ENCODE measurements around the gene PDE4D.
"Not testable (repeated sequence)": the region's sequence is repeated elsewhere in the genome, so short reads cannot be mapped to it uniquely, and the experiment has no call there.

The PDE4D gene

DNA sequence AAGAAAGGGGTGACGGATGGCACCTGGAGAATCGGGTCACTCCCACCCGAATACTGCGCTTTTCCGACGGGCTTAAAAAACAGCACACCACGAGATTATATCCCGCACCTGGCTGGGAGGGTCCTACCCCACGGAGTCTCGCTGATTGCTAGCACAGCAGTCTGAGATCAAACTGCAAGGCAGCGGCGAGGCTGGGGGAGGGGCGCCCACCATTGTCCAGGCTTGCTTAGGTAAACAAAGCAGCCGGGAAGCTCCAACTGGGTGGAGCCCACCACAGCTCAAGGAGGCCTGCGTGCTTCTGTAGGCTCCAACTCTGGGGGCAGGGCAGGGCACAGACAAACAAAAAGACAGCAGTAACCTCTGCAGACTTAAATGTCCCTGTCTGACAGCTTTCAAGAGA, 498.6 kb downstream of the PDE4D start:
- DNase-seq, result not testable (repeated sequence)

DNA sequence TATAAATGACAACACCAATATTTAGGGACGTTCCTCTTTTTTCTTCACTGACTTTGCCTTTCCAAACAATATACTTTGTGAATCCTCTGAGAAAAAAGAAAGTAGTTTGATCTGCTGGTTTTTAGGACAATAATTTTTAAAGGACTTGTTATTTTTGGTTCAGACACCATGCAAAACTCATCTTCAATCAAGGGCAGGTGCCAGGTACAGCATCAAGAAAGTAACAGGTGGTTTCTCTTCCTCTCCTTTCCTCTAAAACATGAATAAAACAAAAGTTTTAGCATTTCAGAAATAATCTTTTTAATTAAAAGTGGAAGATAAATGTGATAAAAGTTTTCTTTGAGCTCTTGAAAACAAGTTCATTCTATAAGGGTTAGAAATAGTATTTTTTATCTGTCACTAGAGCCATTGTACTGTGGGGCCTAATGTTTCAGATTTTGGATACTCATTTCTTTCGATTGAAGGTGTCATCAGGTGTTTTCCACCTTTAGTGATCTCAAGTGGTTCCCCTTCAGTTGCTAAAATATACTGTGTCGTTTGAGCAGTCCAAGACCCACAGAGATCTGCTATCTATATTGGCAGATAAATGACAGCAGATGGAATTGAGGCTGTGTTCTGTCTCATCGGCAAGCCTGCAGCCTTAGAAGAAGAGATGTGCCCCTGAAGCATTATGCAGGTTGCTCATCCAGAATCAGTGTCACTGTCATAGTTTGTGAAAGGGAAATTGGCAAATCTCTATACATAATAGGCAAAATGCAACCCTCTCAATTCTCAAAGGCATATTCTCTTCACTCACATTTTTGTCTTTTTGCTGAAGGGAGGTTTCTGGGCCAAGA, 499.7 kb downstream of the PDE4D start:
- no peak for DNase-seq

DNA sequence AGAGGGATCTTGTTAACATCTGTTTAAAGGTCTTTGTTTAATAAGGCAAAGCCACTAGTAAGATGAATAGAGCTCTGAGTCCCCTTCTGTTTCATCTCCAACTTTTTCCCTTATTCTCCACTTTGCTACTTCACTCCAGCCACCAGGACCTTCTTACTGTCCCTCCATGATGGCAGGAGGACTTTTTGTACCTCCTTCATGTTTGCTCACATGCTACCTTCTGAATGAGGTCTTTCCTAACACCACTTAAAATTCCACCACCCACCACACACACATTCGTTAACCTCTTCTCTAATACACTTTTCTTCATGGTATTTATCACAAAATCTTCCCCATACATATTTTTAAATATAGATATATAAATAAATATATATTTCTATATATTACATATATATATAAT, 501.9 kb downstream of the PDE4D start:
- no peak for DNase-seq

DNA sequence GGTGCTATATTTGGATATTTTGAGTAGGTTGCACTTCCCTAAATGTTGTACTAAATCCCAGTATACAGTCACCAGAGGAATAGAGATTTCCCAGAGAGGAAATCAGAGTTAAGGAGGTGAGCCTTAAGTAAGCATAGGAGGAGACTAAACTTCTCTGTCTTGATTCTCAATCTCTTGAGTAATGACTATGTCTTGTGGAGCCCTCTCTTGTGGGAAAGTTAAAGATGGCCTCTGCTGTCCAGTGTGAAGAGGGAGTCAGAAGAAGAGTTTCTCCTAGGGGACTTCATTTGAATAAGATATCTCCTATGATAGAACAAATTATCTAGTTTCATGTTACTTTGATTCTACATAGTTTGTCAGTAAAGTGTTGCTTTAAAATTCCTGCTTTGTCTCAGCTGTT, 502.5 kb downstream of the PDE4D start:
- DNase-seq, result no peak

DNA sequence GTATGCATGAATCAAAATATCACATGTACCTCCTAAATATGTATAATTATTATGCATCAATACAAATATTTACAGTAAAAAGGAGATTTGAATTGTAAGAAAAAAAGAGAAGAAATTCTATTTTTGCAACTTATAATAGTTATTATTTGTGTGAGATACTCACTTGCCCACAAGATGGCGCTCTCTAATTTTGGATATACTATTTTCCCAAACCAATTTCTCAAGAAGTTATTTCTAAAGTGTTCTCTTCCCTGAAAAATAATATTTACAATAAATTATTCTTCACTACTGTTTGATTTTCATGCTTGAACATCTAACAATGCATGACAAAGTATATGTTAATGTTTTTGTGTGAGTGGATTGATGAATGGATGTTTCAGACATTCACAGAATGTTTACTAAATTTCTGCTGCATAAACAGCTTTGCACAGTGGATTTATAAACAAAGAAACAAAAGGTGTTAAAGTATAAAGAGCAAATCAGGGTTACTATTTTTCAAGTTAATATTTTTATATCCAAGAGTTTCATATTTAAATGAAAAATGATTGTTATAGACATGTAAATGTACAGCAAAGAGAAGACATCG, 503.4 kb downstream of the PDE4D start:
- no peak for DNase-seq

DNA sequence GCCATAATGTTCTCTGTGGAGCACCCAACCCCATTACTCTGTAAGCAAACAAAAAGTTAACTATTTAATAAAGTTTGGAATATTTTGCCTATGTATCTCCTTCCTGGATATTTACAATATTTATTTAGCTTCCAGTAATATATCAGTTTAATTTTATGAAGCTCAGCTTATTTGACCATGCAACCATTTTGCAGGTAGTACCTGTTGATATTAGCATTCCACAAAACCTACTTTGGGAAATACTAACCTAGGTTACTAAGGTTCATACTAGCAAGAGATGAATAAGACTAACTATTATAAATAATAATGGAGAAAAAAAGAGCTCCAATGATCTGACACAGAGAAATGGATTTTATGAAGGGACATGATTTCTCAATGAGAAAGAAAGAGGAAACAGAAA, 506.4 kb downstream of the PDE4D start:
- DNase-seq, result no peak

DNA sequence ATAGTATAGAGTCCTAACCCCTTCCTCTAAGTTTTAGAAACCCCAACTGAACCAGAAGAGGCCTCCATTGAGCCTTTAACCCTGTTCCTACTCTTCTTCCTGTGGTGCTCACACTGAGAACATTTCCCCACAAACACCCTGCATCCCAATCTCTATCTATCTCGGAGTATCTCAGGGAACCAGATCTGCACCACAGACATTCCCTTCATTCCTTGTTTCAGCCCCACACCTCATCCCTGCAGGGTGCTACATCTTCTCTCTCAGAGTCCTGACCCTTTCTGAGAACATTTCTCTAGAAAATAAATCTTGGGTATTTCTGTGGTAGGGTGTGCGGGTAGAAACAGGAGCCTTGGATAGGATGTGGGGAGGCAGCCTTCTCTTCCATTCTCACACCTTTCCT, 507.8 kb downstream of the PDE4D start:
- DNase-seq, result no peak

DNA sequence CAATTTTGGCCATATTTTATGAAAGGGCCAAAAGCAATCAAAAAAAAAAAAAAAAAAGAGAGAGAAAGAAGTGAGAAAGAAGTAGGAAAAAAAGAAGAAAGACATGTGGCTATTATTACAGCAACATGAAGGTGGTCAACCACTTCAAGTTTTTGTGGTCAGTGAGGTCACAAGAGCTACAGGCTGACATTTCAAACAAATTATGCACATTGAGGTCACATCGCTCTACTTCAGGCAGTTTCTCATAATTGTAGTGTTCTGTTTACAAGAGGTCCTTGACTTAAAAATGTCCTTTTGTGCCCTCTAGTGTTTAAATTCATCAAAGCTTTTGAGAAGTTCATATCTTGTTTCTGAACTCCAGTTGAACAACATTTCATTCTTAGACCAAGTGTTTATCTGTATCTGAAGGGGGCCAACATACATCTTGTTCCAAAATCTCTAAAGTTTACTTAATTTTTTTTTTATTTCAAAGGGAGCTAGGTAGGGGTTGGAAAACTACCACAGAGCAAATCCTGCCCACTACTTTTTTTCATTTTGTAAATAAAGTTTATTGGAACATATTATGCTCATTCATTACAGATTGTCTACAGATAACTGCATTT, 513.1 kb downstream of the PDE4D start:
- no peak for DNase-seq

DNA sequence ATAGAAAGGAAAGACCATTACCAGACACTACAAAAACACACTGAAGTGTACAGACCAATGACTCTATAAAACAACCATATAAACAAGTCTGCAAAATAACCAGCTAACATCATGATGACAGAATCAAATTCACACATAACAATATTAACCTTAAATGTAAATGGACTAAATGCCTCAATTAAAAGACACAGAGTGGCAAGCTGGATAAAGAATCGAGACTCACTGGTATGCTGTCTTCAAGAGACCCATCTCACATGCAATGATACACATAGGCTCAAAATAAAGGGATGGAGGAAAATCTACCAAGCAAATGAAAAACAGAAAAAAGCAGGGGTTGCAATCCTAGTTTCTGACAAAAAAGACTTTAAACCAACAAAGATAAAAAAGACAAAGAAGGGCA, 519.5 kb downstream of the PDE4D start:
- DNase-seq, result not testable (repeated sequence)

DNA sequence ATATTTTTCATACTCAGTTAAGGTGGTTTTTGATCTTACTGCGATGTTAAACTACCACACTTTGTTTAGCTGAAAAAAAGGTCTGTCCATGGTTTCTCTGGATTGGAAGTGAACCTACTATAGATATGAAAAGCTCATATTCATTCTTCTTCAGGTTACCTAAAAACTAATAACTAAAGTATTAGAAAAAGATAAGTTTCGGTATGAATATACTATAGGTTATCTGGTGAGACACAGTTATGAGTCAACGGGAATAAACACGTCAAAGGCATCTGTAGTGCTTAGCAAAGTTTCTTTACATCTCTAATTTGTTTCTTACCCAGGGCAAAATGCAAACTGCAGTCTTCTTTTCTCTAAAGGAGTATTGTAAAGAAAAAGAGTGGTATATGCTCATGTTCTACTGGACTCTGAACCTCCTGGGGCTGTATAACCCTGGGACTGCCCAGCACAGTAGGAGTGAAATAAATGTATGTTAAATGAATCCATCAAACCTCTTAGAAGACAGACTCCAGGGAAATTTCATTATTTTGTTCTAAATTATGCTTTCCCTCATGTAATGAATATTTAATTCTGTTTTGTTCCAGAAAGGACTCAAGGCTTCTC, 521.9 kb downstream of the PDE4D start:
- DNase-seq, result no peak

DNA sequence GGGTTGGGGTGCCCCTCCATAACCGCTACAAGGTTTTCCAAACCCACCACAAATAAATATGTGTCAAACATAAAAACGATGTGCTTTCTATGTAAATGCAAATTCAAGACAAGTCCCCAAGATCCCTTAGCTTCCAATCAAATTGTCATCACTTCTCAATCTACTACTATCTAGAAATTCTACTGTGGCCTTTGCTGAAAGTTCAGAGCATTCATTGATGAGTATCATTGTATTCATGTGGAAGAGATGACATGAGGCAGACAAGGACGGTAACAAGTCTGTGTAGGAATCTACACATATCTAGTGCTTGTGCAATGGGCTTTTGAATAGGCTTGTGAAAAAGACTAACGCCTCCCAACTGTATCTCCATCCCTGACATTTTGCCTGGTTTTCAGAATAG, 524.6 kb downstream of the PDE4D start:
- no peak for DNase-seq

DNA sequence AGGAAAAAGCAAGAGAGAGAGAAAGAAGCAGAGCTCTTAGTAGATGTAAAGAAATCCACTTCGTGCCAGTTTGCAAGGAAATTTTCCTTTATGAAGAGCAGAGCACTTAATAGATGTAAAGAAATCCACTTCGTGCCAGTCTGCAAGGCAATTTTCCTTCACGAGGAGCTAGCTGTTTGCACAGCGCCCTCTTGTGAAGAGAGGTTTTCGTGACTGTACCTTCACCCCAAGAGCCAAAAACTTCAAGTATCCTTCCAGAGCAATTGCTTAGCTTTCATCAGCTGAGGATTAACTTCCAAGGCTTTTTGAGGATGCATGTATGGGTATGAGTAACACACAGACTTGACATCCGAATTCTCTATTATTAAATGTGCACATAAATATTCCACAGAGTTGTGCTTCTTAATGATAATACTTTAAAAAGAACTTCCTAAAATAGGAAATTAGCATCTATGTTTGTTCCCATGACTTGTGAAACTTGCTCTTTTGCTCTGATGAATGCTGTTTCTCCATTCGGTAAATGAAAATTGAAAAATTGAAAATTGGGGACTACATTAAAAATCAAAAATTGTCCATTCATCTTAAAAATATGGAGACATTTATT, 525.6 kb downstream of the PDE4D start:
- peak; percentile 7 for DNase-seq

DNA sequence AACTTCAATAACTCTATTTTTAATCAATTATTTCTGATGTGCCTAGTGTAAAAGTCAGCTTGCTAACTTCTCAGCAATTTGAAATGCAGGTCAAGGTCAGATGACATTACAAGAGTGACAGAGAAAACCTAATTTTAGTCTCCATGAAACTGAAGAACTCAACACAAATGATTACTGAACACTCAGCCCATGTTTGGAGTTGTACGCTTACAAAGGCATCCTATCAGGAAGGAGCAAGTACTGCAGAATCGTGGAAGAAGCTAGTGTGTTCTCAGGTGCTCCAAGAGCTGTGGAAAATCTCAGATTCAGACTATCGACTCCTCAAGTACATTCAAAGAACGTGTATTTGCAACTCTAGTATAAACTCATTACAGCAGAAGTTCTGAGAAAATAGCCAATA, 526.7 kb downstream of the PDE4D start:
- DNase-seq, result no peak

DNA sequence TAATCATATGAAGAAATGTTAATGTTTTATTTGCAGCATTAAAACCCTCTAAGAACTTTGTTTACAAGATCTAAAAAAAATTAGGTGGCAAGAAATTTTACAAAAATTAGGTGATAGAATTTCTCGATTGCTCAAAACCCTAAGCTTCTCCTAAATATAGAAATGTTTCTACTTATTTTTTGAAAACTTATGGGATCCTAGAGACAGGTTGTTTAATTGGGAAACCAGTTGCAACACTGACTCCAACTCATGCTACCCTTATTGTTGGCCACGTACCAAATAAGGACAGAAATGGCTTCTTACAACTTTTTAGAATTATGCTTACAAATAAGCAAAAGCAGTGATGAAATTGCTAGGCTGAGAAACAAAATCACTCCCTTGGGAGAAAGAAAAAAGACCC, 531.1 kb downstream of the PDE4D start:
- no peak for DNase-seq

DNA sequence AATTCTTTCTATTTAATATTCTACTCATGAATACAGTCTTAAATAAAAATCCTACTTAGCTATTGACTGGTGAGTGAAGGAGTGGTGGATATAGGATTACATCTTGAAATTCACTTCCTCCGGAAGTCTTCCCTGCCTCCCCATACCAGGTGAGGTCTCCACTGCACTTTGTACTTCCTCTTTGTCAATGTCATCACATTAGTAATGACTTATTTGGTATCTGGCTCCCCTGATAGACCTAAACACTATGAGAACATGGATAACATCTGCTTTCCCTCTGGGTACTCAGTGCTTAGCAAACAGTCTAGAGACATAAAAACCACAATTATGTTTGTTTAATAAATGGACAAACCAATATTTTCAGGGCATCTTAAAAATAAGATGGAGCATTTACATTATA, 532.1 kb downstream of the PDE4D start:
- no peak for DNase-seq

DNA sequence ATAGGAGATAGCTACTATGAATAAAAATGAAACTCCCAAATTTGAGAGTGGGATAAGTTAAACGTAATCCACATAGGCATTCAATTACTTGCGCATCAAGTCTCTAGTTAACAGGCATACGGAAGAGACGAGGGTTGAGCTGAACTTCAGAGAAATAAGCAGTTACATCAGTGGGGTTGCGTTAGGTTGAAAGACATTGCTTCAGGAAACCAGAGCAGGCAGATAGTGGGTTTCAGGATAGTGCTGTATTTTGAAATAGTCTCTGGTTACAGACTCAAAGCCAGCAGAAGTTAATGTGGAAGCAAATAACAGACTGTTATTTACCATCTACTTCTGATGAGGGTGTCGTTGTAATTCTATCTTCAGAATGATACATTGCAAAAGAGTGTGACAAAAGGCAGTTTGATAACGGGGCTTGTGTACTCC, 533.4 kb downstream of the PDE4D start:
- DNase-seq, result no peak

DNA sequence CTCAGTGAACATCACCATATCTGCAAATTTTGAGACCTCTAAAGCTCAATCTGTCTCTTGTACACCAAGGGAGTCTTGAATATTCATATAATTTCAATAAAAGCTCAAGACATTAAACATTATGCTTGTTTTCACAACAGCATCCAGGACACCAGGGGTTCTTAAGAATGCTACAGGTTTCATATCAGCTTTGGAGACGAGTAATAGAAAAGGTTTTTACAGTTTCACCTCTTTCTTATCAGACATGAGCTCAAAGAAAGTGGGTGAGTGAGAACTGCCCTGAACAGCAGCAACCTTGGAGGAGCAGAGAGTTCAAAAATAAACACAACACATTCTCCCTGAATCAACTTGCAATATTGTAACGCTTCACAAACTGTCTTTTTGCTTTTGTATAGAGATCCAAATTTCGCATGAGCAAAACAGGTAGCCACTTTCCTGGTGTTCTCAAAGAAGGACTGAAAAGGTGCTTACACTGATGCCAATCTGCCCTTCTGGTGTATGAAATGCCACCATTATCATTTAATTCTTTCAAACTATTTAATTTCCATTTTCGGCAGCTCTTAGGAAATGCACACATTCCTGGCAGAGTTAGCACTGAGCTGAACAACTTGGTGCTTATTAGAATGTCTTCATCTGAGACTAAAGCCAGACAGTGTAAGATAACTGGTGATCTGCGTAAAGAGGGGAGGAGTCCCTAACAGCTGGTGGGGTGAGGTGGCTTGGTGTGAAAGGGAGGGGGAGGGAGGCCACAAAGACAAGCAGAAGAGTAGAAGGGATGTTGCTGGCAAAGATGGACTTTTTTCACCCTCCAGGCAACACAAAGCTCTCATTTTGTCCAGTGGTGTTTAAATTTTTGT, 535.3 kb downstream of the PDE4D start:
- no peak for DNase-seq

DNA sequence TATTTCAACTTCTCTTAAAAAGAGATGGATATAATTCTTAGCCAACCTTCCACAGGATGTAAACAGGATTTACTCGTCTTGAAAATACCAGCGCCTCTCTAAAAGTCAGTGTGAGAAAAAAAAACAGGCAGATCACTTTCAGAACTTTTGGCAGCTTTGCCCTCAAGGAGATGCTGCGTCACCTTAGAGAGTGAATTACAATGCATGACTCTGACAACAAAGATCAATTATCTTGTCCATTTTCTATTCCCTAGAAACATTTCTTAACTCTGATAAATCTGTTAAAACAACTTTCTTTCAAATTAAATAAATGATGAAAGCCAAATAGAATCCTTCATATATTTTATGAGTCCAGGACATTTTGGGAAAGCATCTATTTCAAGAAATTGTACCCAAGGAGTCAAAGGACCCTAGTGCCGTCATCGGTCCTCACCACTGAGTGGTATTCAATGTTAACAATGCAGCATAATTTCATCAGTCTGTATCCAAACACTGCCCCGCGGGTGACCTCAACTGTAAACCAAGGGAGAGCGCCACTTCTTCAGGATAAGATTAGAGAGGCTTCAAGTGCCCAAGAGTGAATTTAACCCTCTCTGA, 536.0 kb downstream of the PDE4D start:
- no peak for DNase-seq

DNA sequence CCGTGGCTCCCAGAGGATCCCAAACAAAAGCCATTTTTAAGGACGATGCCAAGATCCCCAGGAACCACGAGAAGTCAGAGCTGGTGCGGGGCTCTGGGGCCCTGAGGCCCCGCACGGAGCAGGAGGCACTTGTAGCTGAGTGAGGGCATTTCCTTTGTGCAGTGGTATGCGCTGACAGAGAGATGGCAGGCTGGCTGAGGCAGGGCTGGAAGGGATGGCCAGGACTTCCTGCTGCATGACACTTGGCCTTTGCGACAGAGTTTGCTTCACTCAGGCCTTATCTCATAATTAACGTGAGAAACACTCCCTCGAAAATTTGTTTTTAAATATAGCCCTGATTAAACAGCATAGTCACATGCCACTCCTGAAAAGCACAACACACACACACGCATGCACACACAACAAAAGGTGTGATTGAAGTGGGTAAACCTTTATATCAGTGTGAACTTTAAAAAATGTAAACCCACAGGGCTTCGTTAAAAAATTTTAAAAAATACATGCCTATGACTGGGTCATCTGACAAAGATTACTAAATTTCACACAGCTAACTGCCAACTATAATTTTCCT, 536.6 kb downstream of the PDE4D start:
- DNase-seq, result peak; percentile 1

DNA sequence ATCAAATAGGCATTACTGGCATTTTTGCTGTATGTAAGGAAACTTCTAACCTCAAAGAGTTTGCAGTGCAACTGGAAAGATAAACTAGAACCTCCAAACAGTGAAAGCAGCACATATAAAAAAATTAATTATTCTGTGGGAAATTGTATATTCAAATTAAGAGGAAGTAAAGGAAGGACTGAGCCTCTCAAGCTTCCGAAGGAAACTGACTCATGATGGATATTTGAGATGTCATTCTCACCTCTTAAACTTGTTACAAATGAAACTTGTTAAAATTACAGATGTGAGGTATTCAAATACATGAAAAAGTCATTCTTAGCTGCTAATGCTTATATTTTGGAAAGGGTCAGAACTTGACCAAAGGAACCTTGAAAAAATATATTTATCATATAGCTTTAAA, 538.7 kb downstream of the PDE4D start:
- no peak for DNase-seq

DNA sequence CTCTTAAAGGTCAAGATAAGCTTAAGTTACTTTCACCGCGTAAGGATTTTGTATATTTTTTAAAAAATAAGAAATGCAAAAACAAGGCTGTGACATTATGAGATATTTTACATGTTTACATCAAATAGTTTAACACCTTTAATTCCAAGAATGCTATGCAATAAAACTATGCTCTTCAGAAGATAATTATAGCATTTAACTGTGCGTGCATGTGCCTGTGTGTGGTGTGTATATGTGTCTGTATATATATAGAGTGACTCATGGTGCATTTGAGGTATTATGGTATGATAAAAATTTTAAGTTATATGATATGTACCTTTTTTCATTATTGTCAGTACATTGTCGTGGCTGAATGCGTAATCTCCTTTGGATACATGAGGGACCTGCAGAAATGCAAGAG, 539.3 kb downstream of the PDE4D start:
- no peak for DNase-seq

Data from CD4-positive, alpha-beta T cell treated with Interferon gamma for 1 hour (primary cell).